ENCODE data around the gene GDF15. TPM values are rescaled to one million over a fixed set of nuclear protein-coding genes. Genes with fewer than 3 reads are reported as not detected.
A peak's percentile ranks its signal among the peaks of the same experiment; 100 is the strongest.

The GDF15 gene
- total and polyA plus RNA-seq, 5 donors from 2014 or later: not detected

DNA sequence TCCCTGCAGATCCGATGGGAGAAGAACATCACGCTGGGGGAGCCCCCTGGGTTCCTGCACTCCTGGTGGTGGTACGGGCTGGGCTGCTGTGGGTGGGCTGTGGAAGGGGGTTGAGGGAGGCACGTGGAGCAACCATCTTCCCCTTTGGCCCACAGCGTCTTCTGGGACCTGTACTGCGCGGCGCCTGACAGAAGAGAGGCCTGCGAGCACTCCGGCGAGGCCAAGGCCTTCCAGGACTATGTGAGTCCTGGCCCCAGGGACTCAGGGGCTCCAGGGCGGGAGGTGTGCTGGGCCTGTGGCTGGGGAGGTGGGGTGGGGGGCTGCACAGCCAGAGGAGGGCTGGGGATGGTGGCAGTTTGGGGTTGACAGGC, 41.8 kb downstream of the GDF15 start:
- no peak for DNase-seq
- H3K27ac ChIP-seq (ENCODE audit: insufficient read depth, low read length, poor library complexity, severe bottlenecking): no peak overlapping the region
- no peak for ATAC-seq (ENCODE audit: low read depth in 2 of 2)
- Mint-ChIP-seq H3K27ac (no peak overlapping the region), H3K4me1 (peaks cover 4 to 49% (median 15%) of the 10 kb centered on the region in 4 donors), H3K9me3 (no peaks in the 10 kb centered on the region), H3K36me3 (no peaks in the 10 kb centered on the region), H3K27me3 (no peaks in the 10 kb centered on the region), H3K4me3 (peak overlapping the region in 1 of 4 donors; percentile 71)
- H3K4me1 ChIP-seq (ENCODE audit: control insufficient read depth, insufficient read depth, low read length, poor library complexity, severe bottlenecking): peaks cover 64% of the 10 kb centered on the region
- H3K27me3 ChIP-seq (ENCODE audit: control insufficient read depth, insufficient read depth, low read length): no peaks in the 10 kb centered on the region
- H3K36me3 ChIP-seq (ENCODE audit: control insufficient read depth, insufficient read depth, low read length): no peaks in the 10 kb centered on the region
- H3K9me3 ChIP-seq (ENCODE audit: control insufficient read depth in 2 of 2, low read length in 2 of 2): no peaks in the 10 kb centered on the region
- H3K4me3 ChIP-seq (ENCODE audit: low read depth, low read length): no peak overlapping the region

DNA sequence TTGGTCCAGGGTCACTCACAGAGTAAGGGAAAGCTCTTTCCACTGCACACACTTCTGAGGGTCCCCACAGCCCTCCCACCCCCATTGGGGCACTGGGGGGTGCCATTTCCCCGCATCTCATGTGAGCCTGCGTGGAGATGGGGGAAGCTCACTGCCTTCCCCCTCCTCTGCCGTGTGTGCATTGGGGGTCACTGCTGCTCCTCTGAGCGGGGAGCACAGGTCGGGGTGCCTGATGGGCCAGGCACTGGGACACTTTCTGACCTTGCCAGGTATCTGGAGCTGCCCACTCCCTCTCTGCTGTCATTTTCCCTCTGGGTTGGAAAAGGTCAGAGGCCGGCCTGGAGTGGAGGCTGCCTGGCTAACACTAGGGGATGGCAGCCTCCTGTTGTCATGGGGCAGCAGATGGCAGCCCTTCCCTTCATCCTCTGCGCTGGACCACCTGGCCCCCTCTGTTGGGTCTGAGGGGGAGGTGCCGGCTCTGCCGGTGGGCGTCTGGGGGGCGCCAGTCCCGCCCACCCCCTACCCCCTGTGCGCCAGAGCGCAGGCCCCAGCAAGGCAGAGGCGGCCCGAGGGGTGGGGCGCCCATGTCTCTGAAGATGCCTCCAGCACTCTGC, 42.3 kb downstream of the GDF15 start:
- no peaks in the 10 kb centered on the region for H3K36me3 Mint-ChIP-seq
- Histone ChIP-seq H3K27me3 (ENCODE audit: control insufficient read depth, insufficient read depth, low read length) (no peaks in the 10 kb centered on the region), H3K4me3 (ENCODE audit: low read depth, low read length) (no peak overlapping the region), H3K4me1 (ENCODE audit: control insufficient read depth, insufficient read depth, low read length, poor library complexity, severe bottlenecking) (peaks cover 64% of the 10 kb centered on the region), H3K36me3 (ENCODE audit: control insufficient read depth, insufficient read depth, low read length) (no peaks in the 10 kb centered on the region), H3K9me3 (ENCODE audit: control insufficient read depth in 2 of 2, low read length in 2 of 2) (no peaks in the 10 kb centered on the region), H3K27ac (ENCODE audit: insufficient read depth, low read length, poor library complexity, severe bottlenecking) (peak overlapping the region; percentile 93)
- H3K4me1 Mint-ChIP-seq: peaks cover 0 to 44% (median 10%) of the 10 kb centered on the region in 4 donors
- no peaks in the 10 kb centered on the region for H3K27me3 Mint-ChIP-seq
- DNase-seq: no peak
- no peak for ATAC-seq (ENCODE audit: low read depth in 2 of 2)
- peak overlapping the region in 2 of 3 donors; percentile 9 to 80 for H3K27ac Mint-ChIP-seq
- H3K4me3 Mint-ChIP-seq: peak overlapping the region in 3 of 4 donors; percentile 52 to 72 (median 71)
- no peaks in the 10 kb centered on the region for H3K9me3 Mint-ChIP-seq

DNA sequence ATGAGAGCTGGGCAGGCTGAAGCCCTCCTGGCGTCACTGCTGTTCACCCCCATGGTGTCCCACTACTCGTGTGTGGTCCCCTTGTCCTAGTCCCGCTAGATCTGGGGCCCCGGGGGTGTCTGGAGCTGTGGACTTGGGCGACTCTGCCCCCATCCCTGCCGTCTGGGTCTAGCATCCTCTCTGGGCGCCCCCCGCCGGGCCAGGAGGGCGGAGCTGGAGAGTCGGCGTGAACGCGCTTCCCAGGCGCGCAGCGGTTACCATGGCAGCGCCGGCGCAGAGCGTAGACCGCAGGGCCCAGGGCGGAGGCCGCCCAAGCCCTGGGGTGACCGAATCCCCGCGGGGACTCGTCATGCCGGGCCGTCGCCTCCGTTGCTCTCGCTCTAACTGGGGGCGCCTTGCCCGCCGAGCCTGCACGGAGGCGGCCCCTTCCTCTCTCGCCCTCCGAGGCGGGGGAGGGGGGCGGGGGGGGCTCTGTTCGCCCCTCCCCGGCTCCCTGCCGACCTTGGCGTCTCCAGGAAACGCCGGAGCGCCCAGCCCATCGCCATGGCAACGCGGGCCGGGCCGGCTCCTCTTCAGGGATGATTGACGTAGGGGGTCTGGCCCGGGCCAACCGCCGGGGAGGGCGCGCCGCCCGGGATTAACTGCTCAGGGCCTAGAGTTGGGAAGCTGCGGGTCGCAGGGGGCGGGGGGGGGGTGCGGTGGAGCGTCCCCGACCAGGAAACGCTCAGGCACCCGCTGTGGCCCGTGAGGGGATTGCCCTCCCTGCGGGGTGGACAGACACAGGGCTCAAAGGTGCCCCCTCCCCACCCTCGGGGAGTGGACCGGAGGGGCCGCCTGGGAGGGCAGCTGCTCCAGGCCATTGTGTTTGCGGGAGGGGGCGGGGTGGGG, 43.1 kb downstream of the GDF15 start:
- no peak overlapping the region for H3K4me3 ChIP-seq (ENCODE audit: low read depth, low read length)
- peak; percentile 78 to 88 (median 84) for DNase-seq

DNA sequence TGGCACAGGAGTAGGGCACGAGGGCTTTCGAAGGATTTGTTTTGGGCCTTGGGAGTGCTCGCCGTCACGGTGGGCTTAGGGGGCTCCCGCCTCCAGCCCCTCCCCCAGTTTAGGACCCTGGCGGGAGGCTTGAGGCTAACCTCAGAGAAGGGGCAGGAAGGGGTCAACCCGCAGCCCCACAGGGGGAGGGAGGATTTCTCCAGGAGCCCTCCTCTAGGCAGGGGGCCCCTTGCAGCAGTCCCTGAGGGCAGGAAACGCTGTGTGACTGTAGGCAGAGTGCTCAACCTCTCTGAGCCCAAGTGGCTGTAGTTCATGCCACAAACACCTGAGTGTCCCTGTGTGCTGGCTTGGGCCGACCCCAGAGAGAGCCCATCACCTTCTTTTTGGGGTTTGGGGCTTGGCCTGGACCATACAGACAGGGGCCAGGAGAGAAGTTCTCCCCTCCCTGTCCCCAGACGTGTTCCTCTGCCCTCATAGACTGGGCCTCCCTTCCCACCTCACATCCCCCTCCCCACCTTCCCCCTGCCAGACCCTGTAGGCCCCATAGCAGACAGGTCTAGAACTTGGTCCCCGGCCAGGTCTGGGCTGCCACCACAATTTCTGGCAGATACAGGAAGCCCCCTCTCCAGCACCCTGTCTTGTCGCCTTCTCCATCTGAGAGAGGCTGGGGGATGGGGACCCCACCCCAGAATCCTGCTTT, 43.9 kb downstream of the GDF15 start:
- Mint-ChIP-seq H3K4me3 (peak overlapping the region; percentile 67 to 85 (median 76)), H3K9me3 (no peaks in the 10 kb centered on the region), H3K4me1 (peaks cover 0 to 37% (median 6%) of the 10 kb centered on the region in 4 donors), H3K27ac (peak overlapping the region; percentile 60 to 82 (median 69)), H3K27me3 (no peaks in the 10 kb centered on the region), H3K36me3 (no peaks in the 10 kb centered on the region)
- peak in 1 of 3 donors; percentile 46 for DNase-seq
- ATAC-seq (ENCODE audit: low read depth in 2 of 2): no peak
- Histone ChIP-seq H3K27me3 (ENCODE audit: control insufficient read depth, insufficient read depth, low read length) (no peaks in the 10 kb centered on the region), H3K4me1 (ENCODE audit: control insufficient read depth, insufficient read depth, low read length, poor library complexity, severe bottlenecking) (peaks cover 55% of the 10 kb centered on the region), H3K4me3 (ENCODE audit: low read depth, low read length) (no peak overlapping the region), H3K27ac (ENCODE audit: insufficient read depth, low read length, poor library complexity, severe bottlenecking) (peak overlapping the region; percentile 93), H3K9me3 (ENCODE audit: control insufficient read depth in 2 of 2, low read length in 2 of 2) (no peaks in the 10 kb centered on the region), H3K36me3 (ENCODE audit: control insufficient read depth, insufficient read depth, low read length) (no peaks in the 10 kb centered on the region)

More for the DNA sequence above, 43.1 kb downstream of the GDF15 start:
- Mint-ChIP-seq H3K27me3 (no peaks in the 10 kb centered on the region), H3K27ac (peak overlapping the region in 2 of 3 donors; percentile 60 to 80), H3K36me3 (no peaks in the 10 kb centered on the region), H3K4me3 (peak overlapping the region; percentile 68 to 79 (median 73)), H3K9me3 (no peaks in the 10 kb centered on the region), H3K4me1 (peaks cover 0 to 37% (median 6%) of the 10 kb centered on the region in 4 donors)
- H3K27ac ChIP-seq (ENCODE audit: insufficient read depth, low read length, poor library complexity, severe bottlenecking): peak overlapping the region; percentile 93
- H3K9me3 ChIP-seq (ENCODE audit: control insufficient read depth in 2 of 2, low read length in 2 of 2): no peaks in the 10 kb centered on the region
- H3K4me1 ChIP-seq (ENCODE audit: control insufficient read depth, insufficient read depth, low read length, poor library complexity, severe bottlenecking): peaks cover 59% of the 10 kb centered on the region
- no peaks in the 10 kb centered on the region for H3K36me3 ChIP-seq (ENCODE audit: control insufficient read depth, insufficient read depth, low read length)
- no peaks in the 10 kb centered on the region for H3K27me3 ChIP-seq (ENCODE audit: control insufficient read depth, insufficient read depth, low read length)
- peak; percentile 83 to 84 for ATAC-seq (ENCODE audit: low read depth in 2 of 2)

DNA sequence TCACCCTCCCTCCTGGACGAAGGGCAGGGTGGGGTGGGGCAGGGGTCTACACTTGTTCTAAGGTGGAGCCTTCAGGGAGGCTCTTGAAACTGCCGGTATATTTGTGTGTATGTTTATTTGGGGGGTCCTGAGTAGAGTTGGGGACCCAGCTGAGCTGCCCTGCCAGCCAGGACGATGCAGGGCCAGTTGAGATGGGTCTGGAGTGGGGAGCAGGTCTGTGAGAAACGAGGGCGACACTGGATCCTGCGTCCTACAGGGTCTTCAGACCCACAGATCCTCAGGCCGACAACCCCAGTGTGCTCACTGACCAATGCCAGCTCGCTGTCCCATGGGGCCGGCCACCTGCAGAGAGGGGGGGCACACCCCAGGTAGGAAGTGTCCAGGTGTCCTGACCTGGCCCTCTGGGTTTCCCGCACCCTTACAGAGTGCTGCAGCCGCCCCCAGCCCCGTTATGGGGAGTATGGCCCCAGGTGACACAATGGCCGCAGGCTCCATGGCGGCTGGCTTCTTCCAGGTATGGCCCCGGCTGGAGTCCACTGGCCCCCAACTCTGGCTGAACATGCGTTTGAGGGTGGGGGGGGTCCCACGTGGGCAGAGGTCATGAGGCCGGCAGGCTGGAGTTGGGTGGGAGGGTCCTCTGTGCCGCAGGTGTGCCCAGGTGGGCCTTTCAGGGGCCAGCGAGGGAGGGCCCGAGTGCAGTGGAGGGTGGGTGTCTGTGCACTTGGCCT, 44.6 kb downstream of the GDF15 start:
- no peaks in the 10 kb centered on the region for H3K27me3 ChIP-seq (ENCODE audit: control insufficient read depth, insufficient read depth, low read length)
- H3K4me1 ChIP-seq (ENCODE audit: control insufficient read depth, insufficient read depth, low read length, poor library complexity, severe bottlenecking): peaks cover 48% of the 10 kb centered on the region
- H3K36me3 ChIP-seq (ENCODE audit: control insufficient read depth, insufficient read depth, low read length): no peaks in the 10 kb centered on the region
- Mint-ChIP-seq H3K4me3 (peak overlapping the region in 3 of 4 donors; percentile 68 to 79 (median 69)), H3K4me1 (peaks cover 0 to 32% (median 5%) of the 10 kb centered on the region in 4 donors), H3K36me3 (no peaks in the 10 kb centered on the region), H3K9me3 (no peaks in the 10 kb centered on the region), H3K27ac (peak overlapping the region in 2 of 3 donors; percentile 69 to 71), H3K27me3 (no peaks in the 10 kb centered on the region)
- H3K27ac ChIP-seq (ENCODE audit: insufficient read depth, low read length, poor library complexity, severe bottlenecking): no peak overlapping the region
- no peak overlapping the region for H3K4me3 ChIP-seq (ENCODE audit: low read depth, low read length)
- DNase-seq: no peak
- H3K9me3 ChIP-seq (ENCODE audit: control insufficient read depth in 2 of 2, low read length in 2 of 2): no peaks in the 10 kb centered on the region
- ATAC-seq (ENCODE audit: low read depth in 2 of 2): no peak

DNA sequence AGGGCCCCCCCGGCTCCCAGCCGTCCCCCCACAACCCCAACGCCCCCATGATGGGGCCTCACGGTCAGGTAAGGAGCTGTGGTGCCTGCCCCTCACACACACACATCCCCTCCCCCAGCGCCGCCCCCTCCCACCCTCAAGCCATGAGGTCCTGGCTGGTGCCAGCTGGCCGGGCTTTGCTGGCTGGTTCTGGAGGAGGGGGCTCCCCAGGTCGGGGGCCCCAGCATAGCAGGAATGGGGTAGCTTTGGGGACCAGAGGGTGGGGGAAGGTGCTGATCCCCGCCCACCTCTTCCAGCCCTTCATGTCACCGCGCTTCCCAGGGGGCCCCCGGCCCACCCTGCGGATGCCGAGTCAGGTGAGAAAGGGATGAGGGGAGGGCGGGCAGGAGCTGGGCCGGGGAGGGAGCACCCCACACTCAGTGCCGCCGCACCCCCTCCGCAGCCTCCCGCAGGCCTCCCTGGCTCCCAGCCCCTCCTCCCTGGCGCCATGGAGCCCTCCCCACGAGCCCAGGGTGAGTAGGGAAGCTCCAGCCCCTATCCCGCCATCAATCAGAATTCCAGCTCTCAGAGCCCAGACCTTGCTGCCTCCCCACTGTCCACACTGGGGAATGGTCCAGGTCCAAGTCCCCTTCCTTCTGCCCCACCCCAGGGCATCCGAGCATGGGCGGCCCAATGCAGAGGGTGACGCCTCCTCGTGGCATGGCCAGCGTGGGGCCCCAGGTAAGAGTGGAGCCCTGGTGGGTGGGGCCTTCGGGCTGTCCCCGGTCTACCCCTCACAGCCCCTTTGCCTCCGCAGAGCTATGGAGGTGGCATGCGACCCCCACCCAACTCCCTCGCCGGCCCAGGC, 45.6 kb downstream of the GDF15 start:
- no peak for ATAC-seq (ENCODE audit: low read depth in 2 of 2)
- Mint-ChIP-seq H3K36me3 (no peaks in the 10 kb centered on the region), H3K4me3 (no peak overlapping the region), H3K27ac (no peak overlapping the region), H3K9me3 (no peaks in the 10 kb centered on the region), H3K4me1 (peaks cover 0 to 32% (median 1%) of the 10 kb centered on the region in 4 donors), H3K27me3 (no peaks in the 10 kb centered on the region)
- peaks cover 46% of the 10 kb centered on the region for H3K4me1 ChIP-seq (ENCODE audit: control insufficient read depth, insufficient read depth, low read length, poor library complexity, severe bottlenecking)
- no peak for DNase-seq
- H3K27me3 ChIP-seq (ENCODE audit: control insufficient read depth, insufficient read depth, low read length): no peaks in the 10 kb centered on the region
- no peak overlapping the region for H3K27ac ChIP-seq (ENCODE audit: insufficient read depth, low read length, poor library complexity, severe bottlenecking)
- no peaks in the 10 kb centered on the region for H3K36me3 ChIP-seq (ENCODE audit: control insufficient read depth, insufficient read depth, low read length)
- no peaks in the 10 kb centered on the region for H3K9me3 ChIP-seq (ENCODE audit: control insufficient read depth in 2 of 2, low read length in 2 of 2)
- H3K4me3 ChIP-seq (ENCODE audit: low read depth, low read length): no peak overlapping the region
